ENCODE measurements around the gene FNIP1. TPM values are rescaled to one million over a fixed set of nuclear protein-coding genes. Genes with fewer than 3 reads are reported as not detected.

Gene FNIP1
- total RNA-seq, 1 donor from 2014 or later: 27.1 TPM

DNA sequence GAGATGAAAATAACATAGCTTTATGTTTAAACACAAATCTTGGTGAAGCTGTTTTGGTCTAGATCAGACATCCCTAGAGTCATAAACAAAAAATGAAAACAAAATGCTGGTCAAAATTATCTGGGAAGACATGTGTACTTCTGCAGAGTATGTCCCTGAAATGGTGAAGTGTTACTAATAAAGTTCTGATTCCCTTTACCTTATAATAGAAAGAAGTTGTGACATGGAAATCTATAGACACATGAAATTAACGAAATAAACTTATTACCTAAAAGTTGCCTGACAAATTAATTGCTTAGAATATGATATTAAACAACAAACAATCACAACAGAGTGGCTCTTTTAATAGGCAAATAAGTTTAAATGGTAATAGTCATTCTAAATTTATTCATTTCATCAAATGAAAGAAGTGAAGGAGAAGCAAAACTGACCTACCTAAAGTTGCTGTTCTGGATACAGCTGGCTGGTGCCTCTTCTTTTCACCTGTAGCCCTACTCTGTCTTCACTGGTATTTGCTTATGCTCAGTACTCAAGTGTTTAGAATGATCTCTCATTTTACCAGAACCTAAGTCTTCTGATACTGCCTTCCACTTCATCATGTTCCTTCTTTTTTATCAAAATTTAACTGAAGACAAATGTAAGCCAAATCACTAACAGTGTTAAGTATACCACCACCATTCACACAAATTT, 38.8 kb downstream of the FNIP1 start:
- H3K9ac ChIP-seq (ENCODE audit: low read depth in 1 of 3, low read length in 3 of 3): peak overlapping the region in 1 of 3 donors; percentile 20
- H3K27ac ChIP-seq (ENCODE audit: low read depth, low read length): peak overlapping the region; percentile 90
- H3K36me3 ChIP-seq (ENCODE audit: control insufficient read depth in 3 of 3, insufficient read depth in 3 of 3, low read length in 3 of 3): no peaks in the 10 kb centered on the region
- H3K27me3 ChIP-seq (ENCODE audit: control insufficient read depth in 3 of 3, insufficient read depth in 3 of 3, low read length in 3 of 3): no peaks in the 10 kb centered on the region
- peaks cover 25 to 31% (median 26%) of the 10 kb centered on the region in 3 donors for H3K4me1 ChIP-seq (ENCODE audit: control insufficient read depth in 3 of 3, insufficient read depth in 3 of 3, low read length in 3 of 3)
- peak overlapping the region in 1 of 3 donors; percentile 45 for H3K4me3 ChIP-seq (ENCODE audit: low read length in 3 of 3)
- H3K9me3 ChIP-seq (ENCODE audit: control insufficient read depth in 3 of 3, low read length in 3 of 3): no peaks in the 10 kb centered on the region

DNA sequence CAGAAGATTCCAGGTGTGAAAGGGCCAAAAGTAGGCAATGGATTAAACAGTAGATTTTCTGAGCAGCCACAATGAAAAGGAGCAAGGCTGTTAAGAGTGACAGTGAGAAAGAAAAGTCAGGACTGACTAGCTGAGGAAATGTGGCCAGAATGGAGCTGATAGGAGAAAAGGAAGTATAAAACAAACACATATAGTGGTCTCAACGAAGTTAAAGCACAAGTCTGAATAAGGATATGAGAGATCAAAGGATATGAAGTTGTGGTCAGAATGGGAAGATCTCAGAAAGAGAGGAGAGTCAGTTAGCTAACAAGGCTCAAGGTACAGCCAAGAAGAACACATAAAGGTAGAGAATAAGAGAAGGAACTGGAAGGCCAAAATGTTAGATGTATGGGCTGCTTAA, 39.9 kb downstream of the FNIP1 start:
- H3K4me3 ChIP-seq (ENCODE audit: low read length in 3 of 3): no peak overlapping the region
- peaks cover 25 to 31% (median 26%) of the 10 kb centered on the region in 3 donors for H3K4me1 ChIP-seq (ENCODE audit: control insufficient read depth in 3 of 3, insufficient read depth in 3 of 3, low read length in 3 of 3)
- H3K27me3 ChIP-seq (ENCODE audit: control insufficient read depth in 3 of 3, insufficient read depth in 3 of 3, low read length in 3 of 3): no peaks in the 10 kb centered on the region
- no peaks in the 10 kb centered on the region for H3K9me3 ChIP-seq (ENCODE audit: control insufficient read depth in 3 of 3, low read length in 3 of 3)
- no peak overlapping the region for H3K9ac ChIP-seq (ENCODE audit: low read depth in 1 of 3, low read length in 3 of 3)
- no peaks in the 10 kb centered on the region for H3K36me3 ChIP-seq (ENCODE audit: control insufficient read depth in 3 of 3, insufficient read depth in 3 of 3, low read length in 3 of 3)
- peak overlapping the region; percentile 90 for H3K27ac ChIP-seq (ENCODE audit: low read depth, low read length)

DNA sequence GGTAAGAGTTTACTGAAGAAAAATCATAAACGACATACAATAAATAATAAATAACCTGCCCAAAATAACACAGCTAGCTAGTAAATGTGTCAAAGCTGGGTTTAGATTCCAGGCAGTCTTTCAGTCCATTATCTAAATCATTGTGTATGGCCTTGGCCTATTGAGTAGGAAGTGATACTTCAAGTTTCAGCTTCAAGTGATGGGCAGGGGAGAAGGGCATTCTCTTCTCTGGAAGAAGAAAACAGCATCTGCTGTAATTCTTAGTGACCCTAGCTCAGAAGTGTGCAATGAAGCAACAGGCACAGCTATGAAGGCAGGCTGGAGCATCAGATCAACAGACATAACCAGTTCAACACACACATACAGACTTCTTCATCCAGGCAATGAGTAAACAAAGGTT, 42.5 kb downstream of the FNIP1 start:
- H3K4me3 ChIP-seq (ENCODE audit: low read length in 3 of 3): no peak overlapping the region
- no peak overlapping the region for H3K9ac ChIP-seq (ENCODE audit: low read depth in 1 of 3, low read length in 3 of 3)
- H3K27ac ChIP-seq (ENCODE audit: low read depth, low read length): no peak overlapping the region
- H3K36me3 ChIP-seq (ENCODE audit: control insufficient read depth in 3 of 3, insufficient read depth in 3 of 3, low read length in 3 of 3): no peaks in the 10 kb centered on the region
- H3K27me3 ChIP-seq (ENCODE audit: control insufficient read depth in 3 of 3, insufficient read depth in 3 of 3, low read length in 3 of 3): no peaks in the 10 kb centered on the region
- H3K4me1 ChIP-seq (ENCODE audit: control insufficient read depth in 3 of 3, insufficient read depth in 3 of 3, low read length in 3 of 3): peaks cover 25 to 35% (median 26%) of the 10 kb centered on the region in 3 donors
- H3K9me3 ChIP-seq (ENCODE audit: control insufficient read depth in 3 of 3, low read length in 3 of 3): no peaks in the 10 kb centered on the region

DNA sequence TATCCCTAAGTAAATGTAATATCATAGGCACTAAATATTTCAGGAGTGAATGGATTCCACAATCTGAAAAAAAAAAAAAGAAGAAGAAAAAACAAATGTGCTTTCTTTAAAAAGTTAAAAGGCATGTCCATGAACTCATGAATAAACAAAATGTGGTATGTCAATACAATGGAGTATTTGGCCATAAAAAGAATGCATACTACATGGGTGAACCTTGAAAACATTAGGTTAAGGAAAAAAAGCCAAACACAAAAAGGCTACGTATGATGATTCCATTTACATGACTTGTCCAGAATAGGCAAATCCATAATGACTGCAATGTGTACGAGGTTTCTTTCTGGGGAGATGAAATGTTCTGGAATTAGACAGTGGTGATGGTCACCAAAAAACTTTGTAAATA, 45.3 kb downstream of the FNIP1 start:
- Histone ChIP-seq H3K27ac (ENCODE audit: low read depth, low read length) (no peak overlapping the region), H3K4me1 (ENCODE audit: control insufficient read depth in 3 of 3, insufficient read depth in 3 of 3, low read length in 3 of 3) (peaks cover 3 to 23% (median 8%) of the 10 kb centered on the region in 3 donors)

DNA sequence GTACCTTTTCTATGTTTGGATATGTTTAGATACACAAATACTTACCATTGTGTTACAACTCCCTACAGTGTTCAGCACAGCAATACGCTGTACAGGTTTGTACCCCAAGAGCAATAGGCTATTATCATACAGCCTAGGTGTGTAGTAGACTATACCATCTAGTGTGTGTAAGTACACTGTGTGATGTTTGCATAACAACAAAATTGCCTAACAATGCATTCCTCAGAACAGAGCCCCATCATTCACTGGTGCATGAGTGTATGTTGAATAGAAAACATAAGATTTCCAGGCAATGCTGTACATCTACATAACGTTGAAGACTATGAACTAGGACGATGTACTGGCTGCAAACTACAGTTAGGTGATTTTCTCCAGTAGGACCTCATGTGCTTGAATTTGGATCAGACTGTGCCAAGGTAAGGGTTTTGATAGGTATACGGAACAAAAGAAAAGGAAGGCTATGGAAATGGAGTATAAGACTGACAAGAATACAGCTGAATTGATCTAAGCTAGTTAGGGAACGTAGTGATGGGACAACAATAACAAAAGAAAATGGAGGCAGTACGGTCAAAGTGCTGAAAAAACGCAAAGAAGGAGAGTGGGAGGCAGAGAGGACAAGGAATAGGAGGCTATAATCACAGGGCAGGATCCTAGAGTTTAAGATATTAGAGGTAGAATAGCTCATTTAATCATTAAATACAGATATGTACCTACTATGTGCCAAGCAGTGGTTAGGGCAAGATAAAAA, 46.9 kb downstream of the FNIP1 start:
- Histone ChIP-seq H3K9ac (ENCODE audit: low read depth in 1 of 3, low read length in 3 of 3) (no peak overlapping the region), H3K36me3 (ENCODE audit: control insufficient read depth in 3 of 3, insufficient read depth in 3 of 3, low read length in 3 of 3) (no peaks in the 10 kb centered on the region), H3K4me3 (ENCODE audit: low read length in 3 of 3) (no peak overlapping the region), H3K27ac (ENCODE audit: low read depth, low read length) (no peak overlapping the region), H3K27me3 (ENCODE audit: control insufficient read depth in 3 of 3, insufficient read depth in 3 of 3, low read length in 3 of 3) (no peaks in the 10 kb centered on the region), H3K4me1 (ENCODE audit: control insufficient read depth in 3 of 3, insufficient read depth in 3 of 3, low read length in 3 of 3) (peaks cover 3 to 18% (median 4%) of the 10 kb centered on the region in 3 donors), H3K9me3 (ENCODE audit: control insufficient read depth in 3 of 3, low read length in 3 of 3) (no peaks in the 10 kb centered on the region)

More for the DNA sequence above, 45.3 kb downstream of the FNIP1 start:
- no peak overlapping the region for H3K4me3 ChIP-seq (ENCODE audit: low read length in 3 of 3)
- H3K9me3 ChIP-seq (ENCODE audit: control insufficient read depth in 3 of 3, low read length in 3 of 3): no peaks in the 10 kb centered on the region
- no peaks in the 10 kb centered on the region for H3K36me3 ChIP-seq (ENCODE audit: control insufficient read depth in 3 of 3, insufficient read depth in 3 of 3, low read length in 3 of 3)
- H3K9ac ChIP-seq (ENCODE audit: low read depth in 1 of 3, low read length in 3 of 3): no peak overlapping the region
- H3K27me3 ChIP-seq (ENCODE audit: control insufficient read depth in 3 of 3, insufficient read depth in 3 of 3, low read length in 3 of 3): no peaks in the 10 kb centered on the region

DNA sequence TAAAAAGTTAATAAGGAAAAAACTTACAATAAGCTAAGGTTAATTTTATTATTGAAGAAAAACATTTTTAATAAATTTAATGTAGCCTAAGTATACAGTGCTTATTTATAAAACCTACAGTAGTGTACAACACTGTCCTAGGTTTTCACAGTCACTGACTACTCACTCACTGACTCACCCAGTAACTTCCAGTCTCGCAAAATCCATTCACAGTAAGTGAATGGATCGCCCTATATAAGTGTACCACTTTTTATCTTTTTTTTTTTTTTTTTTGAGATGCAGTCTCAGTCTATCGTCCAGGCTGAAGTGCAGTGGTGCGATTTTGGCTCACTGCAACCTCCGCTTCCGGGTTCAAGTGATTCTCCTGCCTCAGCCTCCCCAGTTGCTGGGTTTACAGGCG, 47.7 kb downstream of the FNIP1 start:
- Histone ChIP-seq H3K4me3 (ENCODE audit: low read length in 3 of 3) (no peak overlapping the region), H3K36me3 (ENCODE audit: control insufficient read depth in 3 of 3, insufficient read depth in 3 of 3, low read length in 3 of 3) (peaks cover 0 to 3% (median 3%) of the 10 kb centered on the region in 3 donors), H3K9me3 (ENCODE audit: control insufficient read depth in 3 of 3, low read length in 3 of 3) (no peaks in the 10 kb centered on the region), H3K9ac (ENCODE audit: low read depth in 1 of 3, low read length in 3 of 3) (no peak overlapping the region), H3K27ac (ENCODE audit: low read depth, low read length) (no peak overlapping the region), H3K27me3 (ENCODE audit: control insufficient read depth in 3 of 3, insufficient read depth in 3 of 3, low read length in 3 of 3) (no peaks in the 10 kb centered on the region), H3K4me1 (ENCODE audit: control insufficient read depth in 3 of 3, insufficient read depth in 3 of 3, low read length in 3 of 3) (peaks cover 0 to 13% (median 2%) of the 10 kb centered on the region in 3 donors)

DNA sequence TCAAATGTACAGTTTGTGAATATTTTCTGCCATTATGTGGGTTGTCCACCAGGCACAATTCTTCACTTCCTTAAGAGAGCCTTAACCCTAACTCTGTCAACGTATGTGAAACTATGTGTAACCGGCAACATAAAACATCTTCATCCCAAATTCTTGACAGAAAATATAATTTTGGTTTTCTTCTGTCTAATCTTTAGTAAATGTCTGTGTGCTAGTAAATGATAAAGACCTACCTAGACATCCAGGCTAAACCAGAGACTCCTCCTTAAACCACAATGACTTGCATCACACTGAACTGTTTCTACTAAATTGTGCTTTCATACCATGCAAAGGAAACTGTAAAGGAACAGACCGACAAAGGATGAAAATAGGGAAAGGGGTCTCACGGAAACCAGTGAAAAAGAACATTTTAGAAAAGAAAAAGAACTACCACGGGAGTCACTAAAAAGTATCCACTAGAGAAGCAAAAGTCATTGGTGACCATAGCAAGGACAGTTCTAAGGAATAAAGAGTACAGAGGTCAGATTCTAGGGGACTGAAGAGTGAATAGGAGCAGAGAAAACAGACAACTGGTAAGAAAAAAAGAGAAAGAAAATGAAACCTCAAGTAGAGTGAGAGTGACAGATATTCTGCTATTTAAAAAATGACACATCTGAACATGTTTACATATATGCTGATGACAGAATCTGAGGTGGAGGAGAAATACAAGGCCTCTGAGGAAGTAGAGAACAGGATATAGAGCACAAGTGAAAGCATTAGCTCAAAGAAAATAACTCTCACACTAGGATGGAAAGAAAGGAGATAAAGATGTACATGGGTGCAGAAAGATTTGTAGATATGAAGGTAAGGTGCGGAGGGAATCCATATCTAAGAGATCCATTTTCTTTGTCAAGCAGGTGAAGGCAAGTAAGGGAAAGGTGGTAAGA, 49.4 kb downstream of the FNIP1 start:
- H3K4me1 ChIP-seq (ENCODE audit: control insufficient read depth in 3 of 3, insufficient read depth in 3 of 3, low read length in 3 of 3): peaks cover 0 to 9% (median 0%) of the 10 kb centered on the region in 3 donors
- H3K4me3 ChIP-seq (ENCODE audit: low read length in 3 of 3): no peak overlapping the region
- H3K27ac ChIP-seq (ENCODE audit: low read depth, low read length): peak overlapping the region; percentile 8
- H3K36me3 ChIP-seq (ENCODE audit: control insufficient read depth in 3 of 3, insufficient read depth in 3 of 3, low read length in 3 of 3): peaks cover 6 to 16% (median 11%) of the 10 kb centered on the region in 3 donors
- H3K27me3 ChIP-seq (ENCODE audit: control insufficient read depth in 3 of 3, insufficient read depth in 3 of 3, low read length in 3 of 3): no peaks in the 10 kb centered on the region
- no peak overlapping the region for H3K9ac ChIP-seq (ENCODE audit: low read depth in 1 of 3, low read length in 3 of 3)
- H3K9me3 ChIP-seq (ENCODE audit: control insufficient read depth in 3 of 3, low read length in 3 of 3): no peaks in the 10 kb centered on the region

DNA sequence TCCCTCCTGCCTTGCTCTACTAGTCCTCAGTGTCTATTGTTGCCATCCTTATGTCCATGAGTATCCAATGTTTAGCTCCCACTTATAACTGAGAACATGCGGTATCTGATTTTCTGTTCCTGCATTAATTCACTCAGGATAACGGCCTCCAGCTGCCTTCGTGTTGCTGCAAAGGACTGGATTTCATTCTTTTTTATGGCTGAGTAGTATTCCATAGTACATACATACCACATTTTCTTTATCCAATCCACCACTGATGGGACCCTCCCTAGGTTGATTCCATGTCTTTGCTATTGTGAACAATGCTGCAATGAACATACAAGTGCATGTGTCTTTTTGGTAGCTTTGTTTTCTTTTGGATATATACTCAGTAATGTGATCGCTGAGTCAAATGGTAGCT, 50.4 kb downstream of the FNIP1 start:
- no peaks in the 10 kb centered on the region for H3K9me3 ChIP-seq (ENCODE audit: control insufficient read depth in 3 of 3, low read length in 3 of 3)
- no peak overlapping the region for H3K4me3 ChIP-seq (ENCODE audit: low read length in 3 of 3)
- H3K27ac ChIP-seq (ENCODE audit: low read depth, low read length): no peak overlapping the region
- H3K9ac ChIP-seq (ENCODE audit: low read depth in 1 of 3, low read length in 3 of 3): no peak overlapping the region
- H3K27me3 ChIP-seq (ENCODE audit: control insufficient read depth in 3 of 3, insufficient read depth in 3 of 3, low read length in 3 of 3): no peaks in the 10 kb centered on the region
- peaks cover 0 to 9% (median 0%) of the 10 kb centered on the region in 3 donors for H3K4me1 ChIP-seq (ENCODE audit: control insufficient read depth in 3 of 3, insufficient read depth in 3 of 3, low read length in 3 of 3)
- H3K36me3 ChIP-seq (ENCODE audit: control insufficient read depth in 3 of 3, insufficient read depth in 3 of 3, low read length in 3 of 3): peaks cover 9 to 16% (median 11%) of the 10 kb centered on the region in 3 donors

DNA sequence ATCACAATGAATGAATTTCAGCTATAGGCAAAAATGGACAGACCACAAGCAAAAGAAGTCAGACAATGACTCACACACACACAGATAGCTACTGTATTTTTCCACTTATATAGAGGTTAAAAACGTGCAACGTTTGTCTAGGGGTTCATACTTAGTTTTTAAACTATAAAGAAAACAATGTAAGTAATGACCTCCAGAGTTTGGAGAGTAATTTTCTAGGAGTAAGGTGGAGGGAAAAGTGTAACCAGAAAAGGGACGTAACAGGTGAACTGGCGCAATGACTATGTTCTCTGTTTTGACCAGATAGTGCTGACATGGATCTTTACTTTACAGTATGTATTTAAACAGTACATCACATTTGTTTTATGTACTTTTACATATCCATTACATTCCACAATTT, 51.1 kb downstream of the FNIP1 start:
- Histone ChIP-seq H3K27ac (ENCODE audit: low read depth, low read length) (no peak overlapping the region), H3K9ac (ENCODE audit: low read depth in 1 of 3, low read length in 3 of 3) (no peak overlapping the region), H3K4me1 (ENCODE audit: control insufficient read depth in 3 of 3, insufficient read depth in 3 of 3, low read length in 3 of 3) (peaks cover 0 to 9% (median 0%) of the 10 kb centered on the region in 3 donors), H3K36me3 (ENCODE audit: control insufficient read depth in 3 of 3, insufficient read depth in 3 of 3, low read length in 3 of 3) (peaks cover 9 to 16% (median 11%) of the 10 kb centered on the region in 3 donors), H3K4me3 (ENCODE audit: low read length in 3 of 3) (no peak overlapping the region), H3K27me3 (ENCODE audit: control insufficient read depth in 3 of 3, insufficient read depth in 3 of 3, low read length in 3 of 3) (no peaks in the 10 kb centered on the region), H3K9me3 (ENCODE audit: control insufficient read depth in 3 of 3, low read length in 3 of 3) (no peaks in the 10 kb centered on the region)

All from skeletal muscle tissue (tissue), 4 donors.